ENCODE measurements around the gene QRICH1. TPM values are rescaled to one million over a fixed set of nuclear protein-coding genes. Genes with fewer than 3 reads are reported as not detected.

QRICH1 gene
- total and polyA plus RNA-seq, 2 of the 13 experiments (the other 11 are each of a cell fraction or from before 2014, with no cell fraction given) = 52.6 to 102 TPM

DNA sequence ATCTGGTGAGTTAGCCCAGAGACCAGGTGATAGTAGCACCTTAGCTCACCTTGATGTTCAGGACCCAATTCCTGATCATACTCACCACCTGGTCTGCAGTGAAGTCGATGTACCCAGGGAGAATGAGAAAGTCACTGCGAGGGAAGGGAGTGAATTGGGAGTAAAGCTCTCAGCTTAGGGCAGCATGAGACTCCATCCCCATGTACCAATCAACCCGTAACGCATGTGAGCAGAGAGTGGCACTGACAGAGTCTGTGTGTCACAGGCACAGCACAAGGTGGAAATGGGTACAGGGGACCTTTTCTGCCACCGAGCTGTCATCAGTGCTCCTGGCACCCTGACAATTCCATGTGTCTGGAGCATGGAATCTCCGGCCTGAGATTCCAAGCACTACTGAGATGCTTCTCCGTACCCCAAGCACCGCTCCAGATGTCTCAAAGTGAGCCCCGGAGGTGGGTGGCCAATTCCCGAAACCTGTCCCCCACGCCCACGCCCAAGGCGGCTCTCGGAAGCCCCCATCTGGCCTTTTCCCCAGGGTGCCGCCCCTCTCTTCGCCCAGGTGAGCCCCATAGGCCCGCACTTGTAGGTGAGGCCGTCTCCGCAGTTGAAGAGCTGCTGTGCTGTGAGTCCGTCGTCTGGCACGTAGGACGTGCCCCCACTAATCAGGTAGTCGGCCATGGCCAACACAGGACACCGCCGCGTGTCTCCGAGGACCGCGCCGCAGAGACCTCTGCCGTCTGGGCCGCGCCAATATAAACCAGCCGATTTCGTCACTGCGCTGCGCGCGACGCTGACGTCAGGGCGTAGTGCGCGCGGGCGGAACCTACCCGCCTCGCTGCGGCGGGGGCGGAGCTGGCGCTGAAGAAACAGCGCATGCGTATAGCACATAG lies 65.0 kb downstream of the QRICH1 start, which contains the start of gene IMPDH2 (continued):
- no peak for TF ChIP-seq TBL1XR1 (IDR thresholded peaks at IDR 0.05; ENCODE audit: borderline replicate concordance, low read length, partially characterized antibody)
- no peak for TF ChIP-seq HMG20A (CRISPR knock-in tag; IDR thresholded peaks at IDR 0.05; ENCODE audit: borderline replicate concordance)
- TF ChIP-seq JARID2 (CRISPR knock-in tag; IDR thresholded peaks at IDR 0.05; ENCODE audit: insufficient replicate concordance) = no peak
- TF ChIP-seq, protein P1, sequence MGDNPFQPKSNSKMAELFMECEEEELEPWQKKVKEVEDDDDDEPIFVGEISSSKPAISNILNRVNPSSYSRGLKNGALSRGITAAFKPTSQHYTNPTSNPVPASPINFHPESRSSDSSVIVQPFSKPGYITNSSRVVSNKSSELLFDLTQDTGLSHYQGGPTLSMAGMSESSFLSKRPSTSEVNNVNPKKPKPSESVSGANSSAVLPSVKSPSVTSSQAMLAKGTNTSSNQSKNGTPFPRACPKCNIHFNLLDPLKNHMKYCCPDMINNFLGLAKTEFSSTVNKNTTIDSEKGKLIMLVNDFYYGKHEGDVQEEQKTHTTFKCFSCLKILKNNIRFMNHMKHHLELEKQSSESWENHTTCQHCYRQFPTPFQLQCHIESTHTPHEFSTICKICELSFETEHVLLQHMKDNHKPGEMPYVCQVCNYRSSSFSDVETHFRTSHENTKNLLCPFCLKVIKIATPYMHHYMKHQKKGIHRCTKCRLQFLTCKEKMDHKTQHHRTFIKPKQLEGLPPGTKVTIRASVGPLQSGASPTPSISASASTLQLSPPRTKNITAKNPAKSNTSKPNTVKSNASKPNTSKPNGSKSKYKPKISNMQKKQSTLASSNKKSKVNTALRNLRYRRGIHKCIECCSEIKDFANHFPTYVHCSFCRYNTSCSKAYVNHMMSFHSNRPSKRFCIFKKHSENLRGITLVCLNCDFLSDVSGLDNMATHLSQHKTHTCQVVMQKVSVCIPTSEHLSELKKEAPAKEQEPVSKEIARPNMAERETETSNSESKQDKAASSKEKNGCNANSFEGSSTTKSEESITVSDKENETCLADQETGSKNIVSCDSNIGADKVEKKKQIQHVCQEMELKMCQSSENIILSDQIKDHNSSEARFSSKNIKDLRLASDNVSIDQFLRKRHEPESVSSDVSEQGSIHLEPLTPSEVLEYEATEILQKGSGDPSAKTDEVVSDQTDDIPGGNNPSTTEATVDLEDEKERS (CRISPR knock-in tag; IDR thresholded peaks at IDR 0.05) = peak; percentile 78; the same call in 1 of the 2 replicates
- TF ChIP-seq ZNF501 (CRISPR knock-in tag; IDR thresholded peaks at IDR 0.05) = peak; percentile 86
- no peak for TF ChIP-seq EZH2 (conservative IDR thresholded peaks at IDR 0.05; ENCODE audit: low read depth, low read length)
- TF ChIP-seq ZNF296 (CRISPR knock-in tag; conservative IDR thresholded peaks at IDR 0.05) = no peak; the same call in 1 of the 2 replicates
- TF ChIP-seq ZMYM2 (CRISPR knock-in tag; IDR thresholded peaks at IDR 0.05) = peak; percentile 65; the same call in 1 of the 2 replicates
- TF ChIP-seq MATR3 (CRISPR knock-in tag; IDR thresholded peaks at IDR 0.05) = no peak
- TF ChIP-seq ZNF263 (CRISPR knock-in tag; IDR thresholded peaks at IDR 0.05) = no peak; the same call in 1 of the 2 replicates
- no peak for TF ChIP-seq NFE2 (CRISPR knock-in tag; IDR thresholded peaks at IDR 0.05)
- TF ChIP-seq ZNF788 (CRISPR knock-in tag; IDR thresholded peaks at IDR 0.05; ENCODE audit: borderline replicate concordance) = peak; percentile 85; the same call in 1 of the 2 replicates
- TF ChIP-seq, protein P2, sequence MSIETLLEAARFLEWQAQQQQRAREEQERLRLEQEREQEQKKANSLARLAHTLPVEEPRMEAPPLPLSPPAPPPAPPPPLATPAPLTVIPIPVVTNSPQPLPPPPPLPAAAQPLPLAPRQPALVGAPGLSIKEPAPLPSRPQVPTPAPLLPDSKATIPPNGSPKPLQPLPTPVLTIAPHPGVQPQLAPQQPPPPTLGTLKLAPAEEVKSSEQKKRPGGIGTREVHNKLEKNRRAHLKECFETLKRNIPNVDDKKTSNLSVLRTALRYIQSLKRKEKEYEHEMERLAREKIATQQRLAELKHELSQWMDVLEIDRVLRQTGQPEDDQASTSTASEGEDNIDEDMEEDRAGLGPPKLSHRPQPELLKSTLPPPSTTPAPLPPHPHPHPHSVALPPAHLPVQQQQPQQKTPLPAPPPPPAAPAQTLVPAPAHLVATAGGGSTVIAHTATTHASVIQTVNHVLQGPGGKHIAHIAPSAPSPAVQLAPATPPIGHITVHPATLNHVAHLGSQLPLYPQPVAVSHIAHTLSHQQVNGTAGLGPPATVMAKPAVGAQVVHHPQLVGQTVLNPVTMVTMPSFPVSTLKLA (IDR thresholded peaks at IDR 0.05) = no peak
- TF ChIP-seq, protein P3, sequence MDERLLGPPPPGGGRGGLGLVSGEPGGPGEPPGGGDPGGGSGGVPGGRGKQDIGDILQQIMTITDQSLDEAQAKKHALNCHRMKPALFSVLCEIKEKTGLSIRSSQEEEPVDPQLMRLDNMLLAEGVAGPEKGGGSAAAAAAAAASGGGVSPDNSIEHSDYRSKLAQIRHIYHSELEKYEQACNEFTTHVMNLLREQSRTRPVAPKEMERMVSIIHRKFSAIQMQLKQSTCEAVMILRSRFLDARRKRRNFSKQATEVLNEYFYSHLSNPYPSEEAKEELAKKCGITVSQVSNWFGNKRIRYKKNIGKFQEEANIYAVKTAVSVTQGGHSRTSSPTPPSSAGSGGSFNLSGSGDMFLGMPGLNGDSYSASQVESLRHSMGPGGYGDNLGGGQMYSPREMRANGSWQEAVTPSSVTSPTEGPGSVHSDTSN (CRISPR knock-in tag; IDR thresholded peaks at IDR 0.05) = no peak
- no peak for TF ChIP-seq PRMT3 (CRISPR knock-in tag; IDR thresholded peaks at IDR 0.05; ENCODE audit: borderline replicate concordance, low read depth)
- peak; percentile 98 for TF ChIP-seq ZNF224 (CRISPR knock-in tag; IDR thresholded peaks at IDR 0.05)
- no peak for TF ChIP-seq ZNF451 (CRISPR knock-in tag; IDR thresholded peaks at IDR 0.05)
- TF ChIP-seq, protein P4, sequence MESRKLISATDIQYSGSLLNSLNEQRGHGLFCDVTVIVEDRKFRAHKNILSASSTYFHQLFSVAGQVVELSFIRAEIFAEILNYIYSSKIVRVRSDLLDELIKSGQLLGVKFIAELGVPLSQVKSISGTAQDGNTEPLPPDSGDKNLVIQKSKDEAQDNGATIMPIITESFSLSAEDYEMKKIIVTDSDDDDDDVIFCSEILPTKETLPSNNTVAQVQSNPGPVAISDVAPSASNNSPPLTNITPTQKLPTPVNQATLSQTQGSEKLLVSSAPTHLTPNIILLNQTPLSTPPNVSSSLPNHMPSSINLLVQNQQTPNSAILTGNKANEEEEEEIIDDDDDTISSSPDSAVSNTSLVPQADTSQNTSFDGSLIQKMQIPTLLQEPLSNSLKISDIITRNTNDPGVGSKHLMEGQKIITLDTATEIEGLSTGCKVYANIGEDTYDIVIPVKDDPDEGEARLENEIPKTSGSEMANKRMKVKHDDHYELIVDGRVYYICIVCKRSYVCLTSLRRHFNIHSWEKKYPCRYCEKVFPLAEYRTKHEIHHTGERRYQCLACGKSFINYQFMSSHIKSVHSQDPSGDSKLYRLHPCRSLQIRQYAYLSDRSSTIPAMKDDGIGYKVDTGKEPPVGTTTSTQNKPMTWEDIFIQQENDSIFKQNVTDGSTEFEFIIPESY (CRISPR knock-in tag; IDR thresholded peaks at IDR 0.05) = peak; percentile 47; the same call in 1 of the 2 replicates
- no peak; the same call in 1 of the 2 replicates for TF ChIP-seq ZNF431 (CRISPR knock-in tag; IDR thresholded peaks at IDR 0.05; ENCODE audit: borderline replicate concordance, low read depth)
- TF ChIP-seq CENPT (CRISPR knock-in tag; IDR thresholded peaks at IDR 0.05; ENCODE audit: low read depth) = 0 out of 2 replicates have a peak, but pooled peaks have one; percentile 75
- TF ChIP-seq POLR2G (IDR thresholded peaks at IDR 0.05; ENCODE audit: low read depth, low read length) = peak; percentile 99
- TF ChIP-seq MBD4 (IDR thresholded peaks at IDR 0.05; ENCODE audit: borderline replicate concordance, low read length) = no peak

Measured in HepG2 (cell line).